ENCODE data around the gene SYCP1. TPM values are rescaled to one million over a fixed set of nuclear protein-coding genes. Genes with fewer than 3 reads are reported as not detected.

Gene SYCP1
- total RNA-seq, 1 experiment from 2014 or later, result not detected

GRCh38 chr1:115029526-115029925 is 174.9 kb downstream of the SYCP1 start, which contains the start of gene TSHB:
TSHB (plus strand) TSS chr1:115029826; CDS start chr1:115033363, 3,537 bp downstream.
- Histone ChIP-seq H3K4me2 (no peak within 1 kb of the TSS), H4K20me1 (ENCODE audit: insufficient read depth) (no peaks in the 10 kb centered on the region), H3K9me3 (ENCODE audit: insufficient read depth, low read depth) (no peaks in the 10 kb centered on the region), H3K27ac (no peak within 1 kb of the TSS), H3K36me3 (ENCODE audit: low read depth) (no peaks in the 10 kb centered on the region), H3K4me3 (no peak within 1 kb of the TSS), H2AFZ (no peak within 1 kb of the TSS), H3K79me2 (ENCODE audit: low read depth) (no peaks in the 10 kb centered on the region), H3K9me2 (ENCODE audit: insufficient read depth) (no peaks in the 10 kb centered on the region; the same call in 1 of the 2 replicates), H3K4me1 (replicated peaks; ENCODE audit: insufficient read depth) (no peaks in the 10 kb centered on the region), H3F3A (ENCODE audit: insufficient read depth, low read depth) (no peaks in the 10 kb centered on the region), H3K27me3 (ENCODE audit: insufficient read depth, low read depth) (no peaks in the 10 kb centered on the region)
- intact Hi-C loops (cut with micrococcal nuclease; ENCODE audit: unreplicated experiment), result no loop called here
- POLR2A ChIA-PET (ENCODE audit: unreplicated experiment), result no interaction called here
- TF ChIP-seq CTCF (conservative IDR thresholded peaks at IDR 0.05), result no peak
- no peak for TF ChIP-seq EZH2 (IDR thresholded peaks at IDR 0.05; ENCODE audit: low read depth)
- DNase-seq, result peak in 1 of 2 experiments; percentile 24
- CTCF ChIA-PET, result no interaction called here
- no TSS peak for BruUV-seq (replicated peaks)

GRCh38 chr1:115031595-115031994 is 176.9 kb downstream of the SYCP1 start:
- Histone ChIP-seq H3F3A (ENCODE audit: insufficient read depth, low read depth) (no peaks in the 10 kb centered on the region), H3K9me3 (ENCODE audit: insufficient read depth, low read depth) (no peaks in the 10 kb centered on the region), H3K36me3 (ENCODE audit: low read depth) (no peaks in the 10 kb centered on the region), H2AFZ (no peak overlapping the region), H4K20me1 (ENCODE audit: insufficient read depth) (no peaks in the 10 kb centered on the region), H3K27ac (no peak overlapping the region), H3K9me2 (ENCODE audit: insufficient read depth) (no peaks in the 10 kb centered on the region), H3K27me3 (ENCODE audit: insufficient read depth, low read depth) (no peaks in the 10 kb centered on the region), H3K4me3 (no peak overlapping the region), H3K4me1 (replicated peaks; ENCODE audit: insufficient read depth) (no peaks in the 10 kb centered on the region), H3K79me2 (ENCODE audit: low read depth) (no peaks in the 10 kb centered on the region), H3K4me2 (no peak overlapping the region)
- BruUV-seq (replicated peaks), result no TSS peak
- TF ChIP-seq EZH2 (IDR thresholded peaks at IDR 0.05; ENCODE audit: low read depth) (no peak), CTCF (conservative IDR thresholded peaks at IDR 0.05) (no peak)
- no peak for DNase-seq
- intact Hi-C loops (cut with micrococcal nuclease; ENCODE audit: unreplicated experiment), result no loop called here
- ChIA-PET POLR2A (ENCODE audit: unreplicated experiment) (no interaction called here), CTCF (no interaction called here)

DNA sequence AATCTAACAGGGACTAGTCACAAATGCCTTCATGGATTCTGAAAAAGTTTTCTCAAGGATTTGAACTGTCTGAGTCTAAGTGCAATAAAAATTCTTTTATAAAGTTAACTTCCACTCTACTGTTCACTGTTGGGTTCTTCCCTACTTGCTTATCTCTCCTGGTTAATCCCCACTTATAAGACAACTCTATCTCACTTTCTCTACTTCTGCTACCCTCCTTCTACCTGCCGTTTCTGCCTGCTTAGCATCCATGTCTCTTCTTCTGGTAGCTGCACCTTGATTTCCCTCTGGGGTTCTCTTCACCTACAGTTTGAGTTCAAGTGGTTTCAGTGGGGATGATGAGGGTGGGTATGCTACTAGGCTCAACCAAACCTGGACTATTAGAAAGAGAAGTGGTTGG is 181.0 kb downstream of the SYCP1 start:
- Histone ChIP-seq H2AFZ (no peak overlapping the region), H3K9me3 (ENCODE audit: insufficient read depth, low read depth) (no peaks in the 10 kb centered on the region), H3K4me2 (no peak overlapping the region), H3K79me2 (ENCODE audit: low read depth) (no peaks in the 10 kb centered on the region), H3K27ac (no peak overlapping the region), H3F3A (ENCODE audit: insufficient read depth, low read depth) (no peaks in the 10 kb centered on the region), H3K36me3 (ENCODE audit: low read depth) (no peaks in the 10 kb centered on the region), H3K4me3 (no peak overlapping the region), H3K9me2 (ENCODE audit: insufficient read depth) (no peaks in the 10 kb centered on the region), H4K20me1 (ENCODE audit: insufficient read depth) (no peaks in the 10 kb centered on the region), H3K4me1 (replicated peaks; ENCODE audit: insufficient read depth) (no peaks in the 10 kb centered on the region), H3K27me3 (ENCODE audit: insufficient read depth, low read depth) (no peaks in the 10 kb centered on the region)
- intact Hi-C loops (cut with micrococcal nuclease; ENCODE audit: unreplicated experiment), result loop anchor here (5.0 kb wide), 1 partner anchor 38 kb away; no protein-coding TSS in a partner anchor
- no peak for DNase-seq
- ChIA-PET CTCF (interaction anchor here (1.3 kb wide), 1 partner anchor 17 kb away, joined by 3 read pairs; no protein-coding TSS in a partner anchor), POLR2A (ENCODE audit: unreplicated experiment) (no interaction called here)
- no TSS peak for BruUV-seq (replicated peaks)
- TF ChIP-seq CTCF (conservative IDR thresholded peaks at IDR 0.05) (no peak), EZH2 (IDR thresholded peaks at IDR 0.05; ENCODE audit: low read depth) (no peak)

Measured in PC-9 (cell line).